HCT116 (cell line): ENCODE measurements around the gene RANBP17.

Experiments
- CEBPB ChIP-seq: IDR thresholded peaks from 2 replicates; pipeline ENCODE4 v1.6.1; 2012; ENCODE audit warnings: low read depth
- CTCF ChIP-seq, 3 experiments: fragments of 200-600 bp in 1 of 3; sonication (generic) in 1 of 3; IDR thresholded peaks in 2 of 3; conservative IDR thresholded peaks in 1 of 3; 2 replicates each; pipeline ENCODE4 v1.5.1; 2012 to 2017; ENCODE audit warnings: low read depth in 2 of 3, low read length in 2 of 3, antibody characterized with exemption in 1 of 3, borderline replicate concordance in 1 of 3, control low read depth in 1 of 3, mild to moderate bottlenecking in 1 of 3, mixed read lengths in 1 of 3, mixed run types in 1 of 3, moderate library complexity in 1 of 3; ENCODE audit not compliant: insufficient read depth in 1 of 3
- MAX ChIP-seq: IDR thresholded peaks from 2 replicates; pipeline ENCODE4 v1.6.1; 2012
- POLR2A ChIP-seq: IDR thresholded peaks from 2 replicates; pipeline ENCODE4 v1.7.0; 2011; ENCODE audit warnings: borderline replicate concordance; ENCODE audit not compliant: insufficient read depth, insufficient read length; ENCODE audit errors: extremely low read depth
- POLR2AphosphoS5 ChIP-seq: IDR thresholded peaks from 2 replicates; pipeline ENCODE4 v1.6.1; 2011; ENCODE audit warnings: mild to moderate bottlenecking, low read depth, low read length, moderate library complexity
- REST ChIP-seq: IDR thresholded peaks from 2 replicates; pipeline ENCODE4 v1.6.1; 2012; ENCODE audit warnings: low read depth

- no peak for TF ChIP-seq CTCF (IDR thresholded peaks at IDR 0.05 in 2 of 3, conservative IDR thresholded peaks at IDR 0.05 in 1 of 3; ENCODE audit: borderline replicate concordance in 1 of 3, insufficient read depth in 1 of 3, low read depth in 2 of 3, low read length in 2 of 3)
- no peak for TF ChIP-seq POLR2AphosphoS5
- TF ChIP-seq CEBPB, result no peak
- TF ChIP-seq POLR2A, result no peak
- no peak for TF ChIP-seq REST
- TF ChIP-seq MAX, result no peak
Observed at GRCh38 chr5:171029401-171029800, 167.6 kb downstream of the RANBP17 start.
